GM12873 (cell line): ENCODE measurements around the gene CASP8AP2.

ENCODE experiments used
- CTCF ChIP-seq: IDR thresholded peaks from 2 replicates; pipeline ENCODE4 v1.5.1; 2012; ENCODE audit warnings: low read depth, mild to moderate bottlenecking, moderate library complexity, low read length, control low read depth; ENCODE audit not compliant: insufficient read depth; ENCODE audit errors: missing control alignments

CASP8AP2 gene

GRCh38 chr6:89803271-89803670 is 26.4 kb upstream of the CASP8AP2 start:
- no peak for TF ChIP-seq CTCF

- no peak for TF ChIP-seq CTCF
Observed at GRCh38 chr6:89805814-89806371, 23.8 kb upstream of the CASP8AP2 start.

GRCh38 chr6:89807581-89807980 is 22.1 kb upstream of the CASP8AP2 start:
- TF ChIP-seq CTCF, result no peak

GRCh38 chr6:89817481-89817880 is 12.2 kb upstream of the CASP8AP2 start:
- TF ChIP-seq CTCF, result no peak

- TF ChIP-seq CTCF, result no peak
Observed at GRCh38 chr6:89818977-89819335, 10.7 kb upstream of the CASP8AP2 start.

- TF ChIP-seq CTCF, result no peak
Observed at GRCh38 chr6:89819336-89820130, 10.1 kb upstream of the CASP8AP2 start, which contains the start of gene MDN1. MDN1 (minus strand) TSS chr6:89819794; CDS start chr6:89819607, 187 bp downstream.

GRCh38 chr6:89826029-89826528 is 3.6 kb upstream of the CASP8AP2 start:
- no peak for TF ChIP-seq CTCF
